Skeletal muscle satellite cell (primary cell): ENCODE data around the gene PFN3.
A peak's percentile ranks its signal among the peaks of the same experiment; 100 is the strongest.

ENCODE experiments used
- H3K27me3 ChIP-seq: 2 replicates; pipeline ENCODE4 v1.7.0; 2013; ENCODE audit warnings: low read length; ENCODE audit not compliant: control insufficient read depth, insufficient read depth
- H3K36me3 ChIP-seq: 2 replicates; pipeline ENCODE4 v1.7.0; 2013; ENCODE audit warnings: mild to moderate bottlenecking, control low read depth, low read length; ENCODE audit not compliant: insufficient read depth
- H3K4me1 ChIP-seq: 2 replicates; pipeline ENCODE4 v1.7.0; 2013; ENCODE audit warnings: low read length; ENCODE audit not compliant: control insufficient read depth, insufficient read depth
- H3K4me2 ChIP-seq: 2 replicates; pipeline ENCODE4 v1.7.0; 2013; ENCODE audit warnings: mild to moderate bottlenecking, low read length
- H3K4me3 ChIP-seq: 2 replicates; pipeline ENCODE4 v1.7.0; 2013; ENCODE audit warnings: low read length
- H3K9ac ChIP-seq: 2 replicates; pipeline ENCODE4 v1.7.0; 2013; ENCODE audit warnings: mild to moderate bottlenecking, low read depth, low read length, moderate library complexity
- H3K9me3 ChIP-seq: replicated peaks from 2 replicates; pipeline ENCODE4 v1.7.0; 2013; ENCODE audit warnings: mild to moderate bottlenecking, control low read depth, low read length

PFN3 gene

GRCh38 chr5:177396807-177397206 is 3.7 kb downstream of the PFN3 start:
- Histone ChIP-seq H3K9ac (no peak overlapping the region), H3K4me1 (peaks cover 8% of the 10 kb centered on the region), H3K9me3 (no peaks in the 10 kb centered on the region), H3K36me3 (no peaks in the 10 kb centered on the region), H3K27me3 (peaks cover 56% of the 10 kb centered on the region), H3K4me2 (no peak overlapping the region), H3K4me3 (no peak overlapping the region)

GRCh38 chr5:177396078-177396477 is 4.4 kb downstream of the PFN3 start:
- H3K9me3 ChIP-seq, result no peaks in the 10 kb centered on the region
- no peak overlapping the region for H3K4me2 ChIP-seq
- H3K4me1 ChIP-seq, result peaks cover 8% of the 10 kb centered on the region
- H3K9ac ChIP-seq, result no peak overlapping the region
- H3K36me3 ChIP-seq, result no peaks in the 10 kb centered on the region
- H3K27me3 ChIP-seq, result peaks cover 48% of the 10 kb centered on the region
- H3K4me3 ChIP-seq, result no peak overlapping the region

DNA sequence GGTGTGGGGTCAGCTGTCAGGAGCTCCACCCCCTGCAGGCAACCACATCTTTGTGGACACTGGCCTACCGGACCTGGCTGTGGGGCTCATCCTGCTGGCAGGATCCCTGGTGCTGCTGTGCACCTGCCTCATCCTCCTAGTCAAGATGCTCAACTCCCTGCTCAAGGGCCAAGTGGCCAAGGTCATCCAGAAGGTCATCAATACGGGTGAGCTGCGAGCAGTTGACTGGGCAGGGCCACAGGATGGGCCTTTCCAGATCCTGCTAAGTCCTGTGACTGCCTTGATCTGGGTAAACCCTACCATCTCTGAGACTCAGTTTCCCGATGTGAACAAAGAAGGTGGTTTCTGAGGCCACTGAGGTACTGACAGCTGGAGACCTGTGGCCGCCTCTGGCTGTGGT is 6.5 kb downstream of the PFN3 start:
- H3K27me3 ChIP-seq, result peaks cover 29% of the 10 kb centered on the region
- H3K9ac ChIP-seq, result no peak overlapping the region
- peaks cover 13% of the 10 kb centered on the region for H3K4me1 ChIP-seq
- H3K9me3 ChIP-seq, result no peaks in the 10 kb centered on the region
- H3K36me3 ChIP-seq, result no peaks in the 10 kb centered on the region
- H3K4me2 ChIP-seq, result no peak overlapping the region
- no peak overlapping the region for H3K4me3 ChIP-seq

- H3K9me3 ChIP-seq, result no peaks in the 10 kb centered on the region
- H3K4me1 ChIP-seq, result peaks cover 16% of the 10 kb centered on the region
- H3K27me3 ChIP-seq, result peaks cover 25% of the 10 kb centered on the region
- no peak overlapping the region for H3K4me3 ChIP-seq
- H3K36me3 ChIP-seq, result no peaks in the 10 kb centered on the region
- no peak overlapping the region for H3K4me2 ChIP-seq
- no peak overlapping the region for H3K9ac ChIP-seq
Measured at GRCh38 chr5:177393206-177393765, 7.2 kb downstream of the PFN3 start.

DNA sequence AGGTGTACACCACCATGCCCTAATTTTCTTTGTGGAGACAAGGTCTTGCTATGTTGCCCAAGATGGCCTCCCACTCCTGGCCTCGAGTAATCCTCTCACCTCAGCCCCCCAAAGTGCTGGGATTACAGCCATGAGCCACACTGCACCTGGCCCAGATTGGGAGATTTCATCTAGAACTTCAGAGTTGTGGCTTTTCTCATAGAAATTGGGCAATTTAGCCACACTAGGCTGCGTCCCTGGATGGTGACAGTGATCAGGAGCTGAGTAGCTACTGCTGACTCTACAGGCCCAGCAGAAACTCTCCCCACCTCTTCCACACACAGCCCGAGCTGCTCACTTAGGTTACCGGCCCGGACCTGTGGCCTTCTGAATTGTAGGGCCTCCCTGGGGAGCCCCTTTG is 7.7 kb downstream of the PFN3 start:
- peaks cover 16% of the 10 kb centered on the region for H3K4me1 ChIP-seq

GRCh38 chr5:177390363-177391300 is 9.8 kb downstream of the PFN3 start:
- Histone ChIP-seq H3K9me3 (no peaks in the 10 kb centered on the region), H3K27me3 (peaks cover 21% of the 10 kb centered on the region), H3K4me2 (peak overlapping the region; percentile 65), H3K36me3 (no peaks in the 10 kb centered on the region), H3K4me1 (peaks cover 16% of the 10 kb centered on the region), H3K9ac (no peak overlapping the region), H3K4me3 (no peak overlapping the region)

More for the DNA sequence above, 7.7 kb downstream of the PFN3 start:
- no peaks in the 10 kb centered on the region for H3K9me3 ChIP-seq
- peaks cover 26% of the 10 kb centered on the region for H3K27me3 ChIP-seq
- no peak overlapping the region for H3K9ac ChIP-seq
- no peak overlapping the region for H3K4me3 ChIP-seq
- no peak overlapping the region for H3K4me2 ChIP-seq
- H3K36me3 ChIP-seq, result no peaks in the 10 kb centered on the region

DNA sequence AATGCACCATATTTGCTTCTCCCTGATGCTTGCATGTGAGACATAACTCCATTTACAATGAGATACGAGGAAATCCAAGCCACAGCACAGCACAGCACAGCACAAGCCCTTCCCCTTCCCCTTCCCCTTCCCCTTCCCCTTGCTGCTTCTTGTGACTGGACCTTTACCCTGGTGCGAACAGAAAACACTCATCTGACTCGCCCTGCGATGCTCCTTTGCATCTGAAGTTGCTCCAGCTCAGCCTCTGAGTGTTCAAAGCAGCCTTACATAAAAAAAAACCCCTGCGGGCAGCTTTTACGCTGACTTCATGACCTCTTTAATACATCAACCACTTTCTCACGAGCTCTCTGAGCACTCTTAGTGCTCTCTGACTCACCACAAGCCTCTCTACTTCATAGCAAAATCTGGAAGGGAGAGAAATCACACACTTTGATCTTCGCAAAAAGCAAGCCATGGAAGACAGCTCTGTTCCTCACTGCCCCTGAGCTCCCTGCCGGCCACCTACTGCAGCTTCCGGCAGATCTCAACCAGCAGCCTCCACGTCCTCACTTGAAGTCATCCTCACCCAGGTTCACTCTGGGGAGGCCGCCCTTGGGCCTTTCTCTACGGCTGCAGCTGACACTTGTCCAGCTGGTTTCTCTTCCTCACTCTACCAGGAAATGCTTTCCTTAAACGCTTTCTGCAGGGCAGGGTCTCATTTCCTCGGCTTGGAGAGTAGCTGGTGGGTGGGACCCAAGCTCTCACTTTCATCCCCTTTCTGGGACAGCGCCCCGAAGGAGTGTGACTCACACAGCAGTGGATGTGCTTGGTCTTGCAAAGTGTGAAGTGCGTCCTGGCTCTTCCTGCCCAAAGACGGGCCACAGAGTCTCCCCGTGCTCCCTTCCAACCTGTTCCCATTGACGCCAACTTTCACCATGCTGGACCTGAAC is 11.0 kb downstream of the PFN3 start:
- no peak overlapping the region for H3K4me3 ChIP-seq
- no peaks in the 10 kb centered on the region for H3K36me3 ChIP-seq
- H3K27me3 ChIP-seq, result peaks cover 26% of the 10 kb centered on the region
- H3K4me2 ChIP-seq, result peak overlapping the region; percentile 65
- peaks cover 16% of the 10 kb centered on the region for H3K4me1 ChIP-seq
- no peaks in the 10 kb centered on the region for H3K9me3 ChIP-seq
- no peak overlapping the region for H3K9ac ChIP-seq

GRCh38 chr5:177388521-177389052 is 11.9 kb downstream of the PFN3 start:
- Histone ChIP-seq H3K9ac (no peak overlapping the region), H3K4me2 (peak overlapping the region; percentile 19), H3K4me1 (peaks cover 16% of the 10 kb centered on the region), H3K9me3 (no peaks in the 10 kb centered on the region), H3K4me3 (no peak overlapping the region), H3K36me3 (no peaks in the 10 kb centered on the region), H3K27me3 (peaks cover 32% of the 10 kb centered on the region)

DNA sequence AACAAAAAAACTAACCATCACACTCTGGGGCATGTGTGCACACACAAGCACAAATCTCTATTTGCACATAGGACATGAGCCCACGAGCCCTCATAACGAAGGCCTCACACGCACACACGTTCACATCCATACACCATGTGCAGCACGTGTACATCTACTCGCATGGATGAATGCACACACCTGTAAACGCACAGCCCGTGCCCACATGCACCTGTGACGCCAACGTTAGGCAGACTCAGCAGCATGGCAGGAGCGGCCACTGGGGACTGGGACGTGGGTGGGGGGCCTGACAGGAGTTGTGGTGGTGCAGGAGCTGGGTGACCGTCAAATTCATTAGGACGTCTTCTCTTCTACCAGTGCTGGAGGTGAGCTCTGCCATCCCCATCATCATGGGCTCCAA is 13.1 kb downstream of the PFN3 start:
- no peak overlapping the region for H3K4me2 ChIP-seq
- H3K4me3 ChIP-seq, result no peak overlapping the region
- H3K9me3 ChIP-seq, result no peaks in the 10 kb centered on the region
- H3K36me3 ChIP-seq, result no peaks in the 10 kb centered on the region
- no peak overlapping the region for H3K9ac ChIP-seq
- peaks cover 16% of the 10 kb centered on the region for H3K4me1 ChIP-seq
- peaks cover 33% of the 10 kb centered on the region for H3K27me3 ChIP-seq

- Histone ChIP-seq H3K9ac (no peak overlapping the region), H3K4me3 (no peak overlapping the region), H3K4me1 (peaks cover 16% of the 10 kb centered on the region), H3K36me3 (no peaks in the 10 kb centered on the region), H3K27me3 (peaks cover 33% of the 10 kb centered on the region), H3K9me3 (no peaks in the 10 kb centered on the region), H3K4me2 (no peak overlapping the region)
Measured at GRCh38 chr5:177386542-177386941, 13.9 kb downstream of the PFN3 start.

DNA sequence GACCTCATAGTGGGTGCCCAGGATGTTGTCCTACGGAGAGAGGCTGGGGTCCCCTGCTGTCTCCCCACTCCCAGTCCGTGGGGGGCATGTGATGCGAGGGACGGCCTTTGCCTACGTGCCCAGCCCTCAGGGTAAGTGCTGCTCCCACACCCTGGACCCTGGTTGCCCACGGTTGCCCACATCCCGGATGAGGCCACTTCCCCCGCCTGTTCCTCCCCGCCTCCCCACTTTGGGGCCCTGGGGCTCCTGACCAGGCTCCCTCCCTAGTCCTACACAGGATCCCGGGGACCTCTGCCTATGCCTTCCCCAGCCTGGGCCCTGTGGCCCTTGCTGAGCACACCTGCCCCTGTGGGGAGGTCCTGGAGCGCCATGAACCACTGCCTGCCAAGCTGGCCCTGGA is 14.7 kb downstream of the PFN3 start:
- Histone ChIP-seq H3K9ac (no peak overlapping the region), H3K9me3 (no peaks in the 10 kb centered on the region), H3K4me1 (peaks cover 16% of the 10 kb centered on the region), H3K36me3 (no peaks in the 10 kb centered on the region), H3K4me2 (no peak overlapping the region), H3K4me3 (no peak overlapping the region), H3K27me3 (peaks cover 41% of the 10 kb centered on the region)
